GF-D8 (cell line): ENCODE measurements around the gene NTRK1.

Source experiments
- DNase-seq: peaks from one replicate; lab custom pipeline; 2025; lab: John Stamatoyannopoulos, UW

NTRK1 gene

DNA sequence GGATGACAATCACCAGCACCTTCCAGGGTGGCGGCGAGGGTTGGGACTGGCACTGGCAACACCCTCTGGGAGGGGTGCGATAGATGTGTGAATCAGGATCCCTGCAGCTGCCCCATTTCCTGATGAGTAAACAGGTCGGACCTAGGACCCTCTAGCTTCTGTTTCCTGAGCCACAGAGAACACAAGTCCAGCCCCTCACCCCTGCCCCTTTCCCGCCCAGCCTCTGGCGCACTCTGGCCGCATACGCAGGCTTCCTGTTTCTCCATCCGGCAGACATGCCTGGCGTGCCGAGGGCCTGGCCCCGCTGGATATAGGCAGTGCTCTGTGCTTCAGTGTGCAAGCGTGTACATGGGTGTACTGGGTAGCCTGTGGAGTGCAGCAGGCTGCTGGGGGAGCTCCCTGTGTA is 37.5 kb downstream of the NTRK1 start:
- DNase-seq = no peak

GRCh38 chr1:156898971-156899664 is 38.5 kb downstream of the NTRK1 start:
- DNase-seq = no peak

GRCh38 chr1:156899956-156900718 is 39.5 kb downstream of the NTRK1 start:
- DNase-seq = no peak

GRCh38 chr1:156900896-156901589 is 40.4 kb downstream of the NTRK1 start:
- DNase-seq = no peak

DNA sequence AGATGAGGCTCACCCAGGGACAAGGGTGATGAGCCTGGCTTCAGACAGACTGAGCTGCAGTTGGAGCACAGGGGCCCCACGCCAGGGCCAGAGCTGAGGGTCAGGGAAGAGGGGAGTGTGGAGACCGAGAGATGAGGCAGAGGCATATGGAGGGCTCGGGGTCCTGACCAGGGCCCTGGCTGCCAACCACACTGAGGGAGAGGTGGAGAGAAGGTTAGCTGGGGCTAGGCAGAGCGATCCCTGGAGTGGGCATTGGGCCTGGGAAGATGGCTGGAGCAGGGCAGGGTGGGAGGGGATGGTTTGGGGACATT is 40.9 kb downstream of the NTRK1 start:
- DNase-seq = no peak

DNA sequence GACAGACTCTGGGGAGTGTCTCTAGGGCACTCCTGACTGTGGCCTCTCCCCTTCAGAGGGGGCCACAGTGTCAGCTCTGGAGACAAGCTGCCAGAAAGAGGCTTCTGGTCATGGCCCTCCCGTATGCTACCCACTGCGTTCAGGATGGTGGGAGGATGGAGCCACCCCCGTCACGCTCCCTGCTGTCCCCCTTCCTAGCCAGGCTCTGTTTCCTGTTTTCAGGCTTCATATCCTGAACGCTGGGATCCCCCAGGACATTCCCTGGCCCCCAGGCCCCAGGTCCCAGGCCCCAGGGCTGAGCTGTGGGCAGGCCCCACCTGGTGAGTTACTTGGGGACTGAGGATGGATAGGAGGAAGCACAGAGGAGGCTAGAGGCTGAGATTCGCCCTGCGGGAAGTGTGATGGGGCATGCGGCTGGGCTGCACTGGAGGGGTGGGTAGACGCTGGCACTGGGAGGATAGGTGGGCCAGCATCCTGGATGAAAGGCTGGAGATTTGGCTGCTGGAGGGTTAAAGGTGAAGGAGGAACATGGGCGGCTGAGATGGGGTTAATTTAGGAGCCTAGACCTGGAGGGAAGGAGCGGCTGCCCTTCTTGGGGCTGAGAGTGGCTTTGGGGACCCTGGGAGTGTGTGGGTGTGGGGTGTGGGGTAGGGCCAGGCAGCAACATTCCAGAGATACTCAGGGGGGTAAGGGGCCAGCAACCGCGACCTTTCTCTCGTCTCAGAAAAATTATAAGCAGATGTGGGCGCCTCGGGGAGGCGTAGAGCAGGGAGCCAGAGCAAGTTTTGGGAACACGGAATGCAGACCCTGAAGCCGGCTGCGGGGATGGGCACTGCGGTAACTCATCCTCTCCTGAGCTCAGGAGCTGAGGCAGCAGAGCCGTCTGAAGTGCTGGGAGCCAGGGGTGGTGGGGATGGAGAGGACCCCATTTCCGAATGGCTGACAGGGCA is 41.6 kb downstream of the NTRK1 start:
- no peak for DNase-seq

DNA sequence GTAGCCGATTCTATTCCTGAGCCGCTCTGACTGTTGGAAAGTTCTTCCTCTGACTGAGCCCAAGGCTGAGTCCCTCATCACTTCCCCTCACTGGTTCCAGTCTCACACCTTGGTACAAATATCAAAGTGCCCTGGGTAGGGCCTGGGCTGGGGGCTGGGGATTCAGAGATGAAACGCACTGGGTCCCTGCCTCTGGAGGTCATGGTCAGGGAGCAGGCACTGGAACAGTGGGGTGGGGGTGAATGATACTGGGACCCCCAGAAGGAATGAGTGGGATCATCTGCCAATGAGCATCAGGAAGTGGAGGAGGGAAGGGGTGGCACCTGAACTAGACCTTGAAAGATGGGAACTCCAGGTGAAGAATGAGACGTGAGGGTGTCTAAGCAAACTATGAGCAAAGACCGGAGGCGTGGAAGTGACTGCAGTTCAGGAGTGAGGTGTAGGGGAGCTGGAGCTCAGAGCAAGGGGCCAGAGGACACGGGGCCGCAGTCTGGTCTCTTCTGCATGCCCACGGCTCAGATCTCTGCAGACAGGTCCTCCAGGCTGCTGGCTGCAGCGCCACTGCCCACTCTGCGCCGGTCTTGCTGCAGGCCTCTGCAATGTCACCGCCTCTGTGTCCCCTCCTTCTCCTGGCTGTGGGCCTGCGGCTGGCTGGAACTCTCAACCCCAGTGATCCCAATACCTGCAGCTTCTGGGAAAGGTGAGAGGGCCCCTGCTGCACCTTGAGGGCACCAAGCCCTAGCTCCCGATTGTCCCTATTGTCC is 42.8 kb downstream of the NTRK1 start:
- DNase-seq = no peak

DNA sequence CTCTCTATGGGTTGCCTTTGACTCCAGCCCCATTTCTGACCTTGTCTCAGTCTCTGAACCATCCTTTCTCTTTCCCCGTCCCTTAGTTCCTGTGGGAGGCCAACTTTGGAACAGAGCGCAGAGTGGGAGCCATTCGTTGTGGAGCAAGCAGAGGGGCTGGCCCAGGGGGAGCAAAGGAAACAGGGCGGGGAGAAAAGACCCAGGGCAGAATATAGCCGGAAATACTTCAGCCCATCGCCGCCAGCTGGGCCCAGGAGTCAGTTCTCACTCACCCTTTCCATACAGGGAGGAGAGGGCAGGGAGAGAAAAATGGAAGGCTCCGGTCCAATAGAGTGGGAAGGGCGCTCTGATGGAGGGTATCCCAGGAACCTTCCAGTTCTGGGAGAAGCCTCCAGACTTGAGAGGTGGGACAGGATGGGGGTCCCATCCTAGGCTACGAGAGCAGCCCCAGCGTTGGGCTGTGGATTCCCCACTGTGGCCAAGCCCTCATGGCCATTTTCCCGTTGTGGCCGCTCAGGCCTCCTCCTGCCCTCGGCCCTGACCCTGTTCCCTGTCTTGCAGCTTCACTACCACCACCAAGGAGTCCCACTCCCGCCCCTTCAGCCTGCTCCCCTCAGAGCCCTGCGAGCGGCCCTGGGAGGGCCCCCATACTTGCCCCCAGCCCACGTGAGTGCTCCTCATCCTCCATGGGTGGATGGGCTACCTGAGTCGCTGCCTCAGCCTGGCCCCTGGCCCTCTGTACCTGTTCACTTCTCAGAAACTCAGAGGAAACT is 43.7 kb downstream of the NTRK1 start:
- DNase-seq = no peak

GRCh38 chr1:156905176-156905575 is 44.5 kb downstream of the NTRK1 start:
- DNase-seq = no peak

DNA sequence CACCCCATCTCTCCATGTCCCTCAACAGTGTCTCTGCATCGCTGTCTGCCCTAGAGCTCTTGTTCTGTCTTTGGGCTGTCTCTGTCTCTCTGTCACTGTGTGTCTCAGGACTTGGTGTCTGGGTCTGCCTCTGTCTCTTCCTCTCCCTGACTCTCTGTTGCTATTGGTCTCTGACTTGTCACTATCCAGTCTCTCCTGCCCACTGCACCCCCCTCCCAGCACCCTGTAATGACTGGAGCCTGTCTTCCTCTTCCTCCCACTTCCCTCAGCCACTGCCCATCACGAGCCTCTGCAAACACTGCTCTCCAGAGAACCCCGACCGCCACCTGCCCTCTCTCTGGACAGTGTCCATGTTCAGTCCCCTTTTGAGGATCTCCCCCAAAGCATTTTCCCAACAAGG is 45.0 kb downstream of the NTRK1 start:
- DNase-seq = no peak

GRCh38 chr1:156906206-156906906 is 45.7 kb downstream of the NTRK1 start:
- DNase-seq = no peak

- DNase-seq = no peak
Observed at GRCh38 chr1:156908541-156908940, 47.9 kb downstream of the NTRK1 start.

GRCh38 chr1:156908955-156909354 is 48.3 kb downstream of the NTRK1 start:
- no peak for DNase-seq

DNA sequence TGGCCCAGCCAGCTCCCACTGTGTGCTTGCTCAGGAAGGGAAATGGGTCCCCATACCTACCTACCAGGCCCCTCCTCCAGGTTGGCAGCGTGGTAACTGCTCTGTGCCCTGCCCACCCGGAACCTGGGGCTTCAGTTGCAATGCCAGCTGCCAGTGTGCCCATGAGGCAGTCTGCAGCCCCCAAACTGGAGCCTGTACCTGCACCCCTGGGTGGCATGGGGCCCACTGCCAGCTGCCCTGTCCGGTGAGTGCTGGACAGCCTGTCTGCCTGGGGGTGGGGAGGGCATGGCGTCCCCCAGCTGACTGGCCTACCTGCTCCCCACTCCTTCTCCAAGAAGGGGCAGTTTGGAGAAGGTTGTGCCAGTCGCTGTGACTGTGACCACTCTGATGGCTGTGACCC is 49.0 kb downstream of the NTRK1 start:
- no peak for DNase-seq

- DNase-seq = no peak
Observed at GRCh38 chr1:156910309-156910782, 49.7 kb downstream of the NTRK1 start.

- no peak for DNase-seq
Observed at GRCh38 chr1:156911577-156912298, 51.1 kb downstream of the NTRK1 start.

- no peak for DNase-seq
Observed at GRCh38 chr1:156912310-156912709, 51.6 kb downstream of the NTRK1 start.

GRCh38 chr1:156912861-156913808 is 52.5 kb downstream of the NTRK1 start:
- no peak for DNase-seq
